ENCODE results near the gene NOL11.

- no peak for TF ChIP-seq ZNF146 (tag by site-specific recombination; IDR thresholded peaks at IDR 0.05)
- TF ChIP-seq PATZ1 (tag by site-specific recombination; IDR thresholded peaks at IDR 0.05): no peak
- TF ChIP-seq, protein P1, sequence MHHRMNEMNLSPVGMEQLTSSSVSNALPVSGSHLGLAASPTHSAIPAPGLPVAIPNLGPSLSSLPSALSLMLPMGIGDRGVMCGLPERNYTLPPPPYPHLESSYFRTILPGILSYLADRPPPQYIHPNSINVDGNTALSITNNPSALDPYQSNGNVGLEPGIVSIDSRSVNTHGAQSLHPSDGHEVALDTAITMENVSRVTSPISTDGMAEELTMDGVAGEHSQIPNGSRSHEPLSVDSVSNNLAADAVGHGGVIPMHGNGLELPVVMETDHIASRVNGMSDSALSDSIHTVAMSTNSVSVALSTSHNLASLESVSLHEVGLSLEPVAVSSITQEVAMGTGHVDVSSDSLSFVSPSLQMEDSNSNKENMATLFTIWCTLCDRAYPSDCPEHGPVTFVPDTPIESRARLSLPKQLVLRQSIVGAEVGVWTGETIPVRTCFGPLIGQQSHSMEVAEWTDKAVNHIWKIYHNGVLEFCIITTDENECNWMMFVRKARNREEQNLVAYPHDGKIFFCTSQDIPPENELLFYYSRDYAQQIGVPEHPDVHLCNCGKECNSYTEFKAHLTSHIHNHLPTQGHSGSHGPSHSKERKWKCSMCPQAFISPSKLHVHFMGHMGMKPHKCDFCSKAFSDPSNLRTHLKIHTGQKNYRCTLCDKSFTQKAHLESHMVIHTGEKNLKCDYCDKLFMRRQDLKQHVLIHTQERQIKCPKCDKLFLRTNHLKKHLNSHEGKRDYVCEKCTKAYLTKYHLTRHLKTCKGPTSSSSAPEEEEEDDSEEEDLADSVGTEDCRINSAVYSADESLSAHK (tag by site-specific recombination; IDR thresholded peaks at IDR 0.05): no peak
- TF ChIP-seq ZNF555 (tag by site-specific recombination; conservative IDR thresholded peaks at IDR 0.05): no peak
- TF ChIP-seq ZNF792 (tag by site-specific recombination; IDR thresholded peaks at IDR 0.05): no peak
Measured at GRCh38 chr17:67679225-67679624, 38.5 kb upstream of the NOL11 start.
